HG03135 (cell line): Measurements from ENCODE around the gene MLLT1.

ENCODE experiments used
- ATAC-seq: cut with Tn5 transposase; IDR thresholded peaks from one replicate; pipeline ENCODE4 v1.9.1; 2021; ENCODE audit warnings: mild to moderate bottlenecking, moderate library complexity; ENCODE audit not compliant: unreplicated experiment

Gene MLLT1

DNA sequence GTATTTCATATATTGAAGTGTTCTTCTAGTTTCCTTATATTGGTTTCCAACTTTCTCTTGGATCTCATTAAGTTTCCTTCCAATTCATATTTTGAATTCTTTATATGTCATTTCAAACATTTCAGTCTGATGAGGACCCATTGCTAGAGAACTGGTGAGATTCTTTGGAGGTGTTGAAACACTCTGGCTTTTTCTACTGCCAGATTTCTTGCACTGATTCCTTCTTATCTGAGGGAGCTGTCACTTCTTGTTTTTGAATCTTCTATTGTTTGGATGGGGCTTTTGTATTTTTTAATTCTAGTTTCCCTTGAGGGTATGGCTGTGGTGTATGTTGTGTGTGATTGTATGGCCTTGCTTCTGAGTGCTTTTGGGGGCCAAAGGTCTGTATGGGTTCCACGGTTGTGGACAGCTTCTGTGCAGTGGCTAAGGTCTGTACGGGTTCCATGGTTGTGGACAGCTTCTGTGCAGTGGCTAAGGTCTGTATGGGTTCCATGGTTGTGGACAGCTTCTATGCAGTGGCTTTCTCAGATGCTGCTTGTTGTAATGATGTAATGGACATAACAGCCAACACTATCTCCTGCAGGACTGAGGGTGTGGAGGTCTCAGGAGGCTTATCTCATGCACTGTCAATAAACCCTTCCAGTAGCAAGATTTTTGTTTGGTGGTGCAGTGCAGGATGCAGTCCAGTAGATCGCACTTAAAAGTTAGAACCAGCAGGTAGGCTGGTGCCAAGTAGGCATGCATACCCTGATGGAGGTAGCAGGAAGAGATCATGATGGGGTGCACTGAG is 107.5 kb downstream of the MLLT1 start:
- ATAC-seq: no peak

DNA sequence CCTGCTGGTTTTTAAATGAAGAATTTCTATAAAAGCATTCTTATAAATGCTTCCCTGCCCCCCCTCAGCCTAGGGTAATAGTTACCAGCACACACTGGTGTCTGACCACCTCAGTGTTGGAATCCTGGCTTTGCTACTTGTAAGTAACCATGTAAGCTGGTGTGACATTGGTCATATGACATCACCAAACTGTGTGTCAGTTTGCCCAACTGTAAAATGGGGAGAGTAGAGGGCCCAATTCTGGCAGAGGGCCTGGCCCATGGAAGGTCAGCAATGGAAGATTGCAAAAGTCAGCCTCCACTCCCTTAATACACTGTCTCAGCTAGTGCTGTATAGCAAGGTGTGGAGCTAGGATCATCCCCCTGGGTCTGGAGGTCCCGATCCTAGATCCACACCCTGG is 112.7 kb downstream of the MLLT1 start:
- ATAC-seq: no peak

DNA sequence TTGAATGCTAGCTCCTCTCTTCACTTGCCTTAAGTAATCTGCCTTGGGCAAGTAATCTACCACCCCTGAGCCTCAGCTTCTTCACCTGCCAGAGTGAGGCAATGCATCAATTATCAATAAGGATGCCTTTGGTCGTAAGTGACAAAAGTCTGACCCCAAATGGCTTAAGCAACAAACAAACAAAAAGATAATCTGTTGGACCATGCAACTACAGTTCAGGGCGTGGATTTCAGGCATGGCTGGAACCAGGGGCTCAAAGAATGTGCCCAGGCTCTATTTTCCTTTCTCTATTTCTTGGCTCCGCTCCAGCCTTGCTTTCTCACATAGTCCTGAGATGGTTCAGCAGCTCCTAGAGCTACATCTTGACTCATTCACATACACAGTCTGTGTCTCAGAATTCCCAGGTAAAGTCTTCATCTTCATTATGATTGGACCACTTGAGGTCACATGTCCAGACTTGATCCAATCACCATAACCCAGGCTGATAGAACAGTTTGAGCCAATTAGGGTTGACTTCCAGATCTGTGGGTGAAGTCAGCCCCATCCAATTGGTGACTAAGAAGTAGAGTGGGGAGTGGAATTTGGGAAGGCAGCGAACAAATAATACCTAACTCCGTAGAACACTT is 114.8 kb downstream of the MLLT1 start:
- no peak for ATAC-seq

DNA sequence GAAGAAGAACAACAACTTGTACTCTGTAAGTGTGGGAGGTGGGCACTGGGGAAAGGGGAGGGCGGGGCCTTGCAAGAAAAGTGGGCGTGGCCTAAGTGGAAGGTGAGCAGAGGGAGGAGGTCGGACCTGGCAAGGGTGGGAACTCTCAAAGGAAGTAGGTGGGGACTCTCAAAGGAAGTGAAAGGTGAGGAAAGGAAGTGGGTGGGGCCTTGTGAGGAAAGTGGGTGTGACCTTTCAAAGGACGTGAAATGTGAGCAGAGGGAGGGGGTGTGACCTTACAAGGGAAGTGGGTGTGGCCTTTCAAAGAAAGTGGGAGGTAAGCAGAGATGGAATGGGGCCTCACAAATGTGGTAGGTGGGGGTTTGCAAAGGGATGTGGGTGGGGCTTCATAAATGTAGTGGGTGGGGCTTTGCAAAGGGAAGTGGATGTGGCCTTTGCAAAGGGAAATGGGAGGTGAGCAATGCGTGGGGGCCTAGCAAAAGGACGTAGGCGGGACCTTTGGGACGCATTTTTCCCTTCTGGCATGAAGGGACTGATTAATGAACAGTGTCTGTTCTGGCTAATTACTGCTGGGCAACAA is 118.4 kb downstream of the MLLT1 start:
- no peak for ATAC-seq
